HEK293 (cell line): ENCODE measurements around the gene FOXB2.

Source experiments
- KLF10 ChIP-seq: fragments of 450-650 bp; IDR thresholded peaks from 2 replicates; pipeline ENCODE4 v1.5.1; 2018; ENCODE audit warnings: missing biosample characterization, mild to moderate bottlenecking, missing genetic modification characterization
- SCRT2 ChIP-seq: fragments of 450-650 bp; formaldehyde crosslinking; IDR thresholded peaks from 2 replicates; pipeline ENCODE4 v1.5.1; 2016; ENCODE audit warnings: missing biosample characterization, missing genetic modification characterization
- ZIC2 ChIP-seq: fragments of 450-650 bp; formaldehyde crosslinking; IDR thresholded peaks from 2 replicates; pipeline ENCODE4 v1.5.1; 2016; ENCODE audit warnings: missing biosample characterization, missing genetic modification characterization
- ZNF324 ChIP-seq: fragments of 450-650 bp; formaldehyde crosslinking; IDR thresholded peaks from 2 replicates; pipeline ENCODE4 v1.5.1; 2016; ENCODE audit warnings: missing biosample characterization, missing genetic modification characterization
- ZNF350 ChIP-seq: fragments of 450-650 bp; formaldehyde crosslinking; IDR thresholded peaks from 2 replicates; pipeline ENCODE4 v1.5.0; 2017; ENCODE audit warnings: missing biosample characterization, mild to moderate bottlenecking, missing genetic modification characterization
- ZNF560 ChIP-seq: fragments of 450-650 bp; formaldehyde crosslinking; IDR thresholded peaks from 2 replicates; pipeline ENCODE4 v1.5.1; 2017; ENCODE audit warnings: missing biosample characterization, missing genetic modification characterization, borderline replicate concordance
- TF ChIP-seq, protein P1 (sequence below): fragments of 450-650 bp; formaldehyde crosslinking; IDR thresholded peaks from 2 replicates; pipeline ENCODE4 v1.5.1; 2016; ENCODE audit warnings: missing biosample characterization, missing genetic modification characterization

DNA sequence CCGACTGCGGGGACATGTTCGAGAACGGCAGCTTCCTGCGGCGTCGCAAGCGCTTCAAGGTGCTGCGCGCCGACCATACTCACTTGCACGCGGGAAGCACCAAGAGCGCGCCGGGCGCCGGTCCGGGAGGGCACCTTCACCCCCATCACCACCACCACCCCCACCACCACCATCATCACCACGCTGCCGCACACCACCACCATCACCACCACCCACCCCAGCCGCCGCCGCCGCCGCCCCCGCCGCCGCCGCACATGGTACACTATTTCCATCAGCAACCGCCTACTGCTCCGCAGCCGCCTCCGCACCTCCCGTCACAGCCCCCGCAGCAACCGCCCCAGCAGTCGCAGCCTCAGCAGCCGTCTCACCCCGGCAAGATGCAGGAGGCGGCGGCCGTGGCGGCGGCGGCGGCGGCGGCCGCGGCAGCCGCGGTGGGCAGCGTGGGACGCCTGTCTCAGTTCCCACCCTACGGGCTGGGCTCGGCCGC lies 514 bp downstream of the FOXB2 start:
- TF ChIP-seq ZNF324 (tag by site-specific recombination) (no peak), KLF10 (no peak), ZIC2 (tag by site-specific recombination) (no peak), ZNF560 (no peak), SCRT2 (tag by site-specific recombination) (no peak), ZNF350 (tag by site-specific recombination) (no peak)
- TF ChIP-seq, protein P1, sequence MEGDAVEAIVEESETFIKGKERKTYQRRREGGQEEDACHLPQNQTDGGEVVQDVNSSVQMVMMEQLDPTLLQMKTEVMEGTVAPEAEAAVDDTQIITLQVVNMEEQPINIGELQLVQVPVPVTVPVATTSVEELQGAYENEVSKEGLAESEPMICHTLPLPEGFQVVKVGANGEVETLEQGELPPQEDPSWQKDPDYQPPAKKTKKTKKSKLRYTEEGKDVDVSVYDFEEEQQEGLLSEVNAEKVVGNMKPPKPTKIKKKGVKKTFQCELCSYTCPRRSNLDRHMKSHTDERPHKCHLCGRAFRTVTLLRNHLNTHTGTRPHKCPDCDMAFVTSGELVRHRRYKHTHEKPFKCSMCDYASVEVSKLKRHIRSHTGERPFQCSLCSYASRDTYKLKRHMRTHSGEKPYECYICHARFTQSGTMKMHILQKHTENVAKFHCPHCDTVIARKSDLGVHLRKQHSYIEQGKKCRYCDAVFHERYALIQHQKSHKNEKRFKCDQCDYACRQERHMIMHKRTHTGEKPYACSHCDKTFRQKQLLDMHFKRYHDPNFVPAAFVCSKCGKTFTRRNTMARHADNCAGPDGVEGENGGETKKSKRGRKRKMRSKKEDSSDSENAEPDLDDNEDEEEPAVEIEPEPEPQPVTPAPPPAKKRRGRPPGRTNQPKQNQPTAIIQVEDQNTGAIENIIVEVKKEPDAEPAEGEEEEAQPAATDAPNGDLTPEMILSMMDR (tag by site-specific recombination): no peak
